ENCODE data around the gene RIN1.

RIN1 gene

DNA sequence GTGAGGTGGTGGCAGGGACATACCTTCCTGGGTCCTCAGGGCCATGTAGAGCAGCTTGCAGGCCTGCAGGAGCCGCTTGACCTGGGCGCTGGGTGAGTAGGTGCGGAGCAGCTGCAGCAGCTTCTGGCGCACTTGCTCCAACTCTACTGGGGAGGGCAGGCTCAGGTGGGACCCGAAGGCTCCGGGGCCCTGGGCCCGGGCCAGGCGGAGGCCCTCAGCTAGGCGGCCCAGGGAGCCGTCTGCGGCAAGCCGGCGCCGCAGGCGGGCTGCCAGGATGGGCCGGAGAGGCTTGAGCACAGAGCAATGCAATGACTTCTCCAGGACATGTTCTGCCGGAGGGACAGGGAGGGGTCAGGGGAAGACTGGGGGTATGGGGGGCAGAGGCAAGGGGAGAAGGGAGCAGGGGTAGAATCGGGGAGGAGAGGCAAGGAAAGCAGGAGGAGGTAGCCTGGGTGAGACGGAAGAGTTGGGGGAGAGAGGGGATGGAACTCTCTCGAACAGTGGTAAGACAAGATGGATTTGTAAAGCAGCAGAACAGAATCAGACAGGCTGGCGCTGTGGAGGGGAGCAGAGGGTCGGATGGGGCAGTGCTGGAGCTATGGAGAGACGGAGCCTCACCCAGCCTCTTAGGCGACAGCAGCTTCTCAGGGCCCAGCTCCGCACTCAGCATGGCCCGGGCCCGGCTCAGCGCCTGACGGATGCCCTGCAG lies 2.2 kb downstream of the RIN1 start:
- H3K4me3 ChIP-seq (ENCODE audit: low read depth, low read length) = no peak overlapping the region
- no peaks in the 10 kb centered on the region for H3K27me3 ChIP-seq (ENCODE audit: control insufficient read depth, insufficient read depth, low read length)
- TF ChIP-seq, protein P1, sequence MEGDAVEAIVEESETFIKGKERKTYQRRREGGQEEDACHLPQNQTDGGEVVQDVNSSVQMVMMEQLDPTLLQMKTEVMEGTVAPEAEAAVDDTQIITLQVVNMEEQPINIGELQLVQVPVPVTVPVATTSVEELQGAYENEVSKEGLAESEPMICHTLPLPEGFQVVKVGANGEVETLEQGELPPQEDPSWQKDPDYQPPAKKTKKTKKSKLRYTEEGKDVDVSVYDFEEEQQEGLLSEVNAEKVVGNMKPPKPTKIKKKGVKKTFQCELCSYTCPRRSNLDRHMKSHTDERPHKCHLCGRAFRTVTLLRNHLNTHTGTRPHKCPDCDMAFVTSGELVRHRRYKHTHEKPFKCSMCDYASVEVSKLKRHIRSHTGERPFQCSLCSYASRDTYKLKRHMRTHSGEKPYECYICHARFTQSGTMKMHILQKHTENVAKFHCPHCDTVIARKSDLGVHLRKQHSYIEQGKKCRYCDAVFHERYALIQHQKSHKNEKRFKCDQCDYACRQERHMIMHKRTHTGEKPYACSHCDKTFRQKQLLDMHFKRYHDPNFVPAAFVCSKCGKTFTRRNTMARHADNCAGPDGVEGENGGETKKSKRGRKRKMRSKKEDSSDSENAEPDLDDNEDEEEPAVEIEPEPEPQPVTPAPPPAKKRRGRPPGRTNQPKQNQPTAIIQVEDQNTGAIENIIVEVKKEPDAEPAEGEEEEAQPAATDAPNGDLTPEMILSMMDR (IDR thresholded peaks at IDR 0.05) = no peak
- no peak overlapping the region for H3K27ac ChIP-seq
- no peaks in the 10 kb centered on the region for H3K4me1 ChIP-seq
- H3K4me2 ChIP-seq (ENCODE audit: low read length) = no peak overlapping the region
- no peaks in the 10 kb centered on the region for H3K79me2 ChIP-seq
- H3K9ac ChIP-seq = no peak overlapping the region
- H3K9me3 ChIP-seq (ENCODE audit: control insufficient read depth, low read length) = no peaks in the 10 kb centered on the region
- no peak overlapping the region for H2AFZ ChIP-seq
- no peaks in the 10 kb centered on the region for H3K36me3 ChIP-seq (ENCODE audit: control insufficient read depth, insufficient read depth, low read length)

DNA sequence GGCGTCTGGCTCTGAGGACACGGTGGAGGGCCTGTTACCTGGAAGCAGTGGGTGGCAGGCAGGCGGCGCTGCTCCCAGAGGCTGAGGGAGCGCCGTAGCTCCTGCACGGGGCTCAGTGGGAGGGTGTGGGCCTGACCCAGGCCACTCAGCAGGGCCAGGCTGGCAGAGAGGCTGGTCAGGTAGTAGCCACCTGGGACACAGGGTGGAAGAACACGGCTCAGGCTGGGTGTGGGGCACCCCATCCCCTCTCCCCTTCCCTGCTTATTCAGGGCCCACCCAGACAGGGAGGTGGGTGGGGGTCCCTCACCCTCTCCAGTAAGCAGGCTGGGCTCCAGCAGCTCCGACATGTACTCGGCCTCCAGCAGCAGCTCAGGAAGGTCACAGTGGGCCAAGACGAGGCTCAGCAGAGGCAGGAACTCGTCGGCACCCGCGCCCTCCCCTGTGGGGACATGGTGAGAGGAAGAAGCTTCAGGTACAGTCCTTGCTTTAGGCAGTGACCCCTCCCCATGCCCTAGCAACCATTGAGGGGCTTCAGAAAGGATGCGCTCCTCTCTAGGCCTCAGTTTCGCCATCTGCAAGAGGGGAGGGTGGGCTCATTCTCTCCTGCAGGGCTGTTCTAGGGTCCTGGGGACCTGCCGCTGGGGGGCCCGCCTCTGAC lies 2.9 kb downstream of the RIN1 start:
- H3K9ac ChIP-seq = no peak overlapping the region
- H3K27me3 ChIP-seq (ENCODE audit: control insufficient read depth, insufficient read depth, low read length) = no peaks in the 10 kb centered on the region
- no peak overlapping the region for H2AFZ ChIP-seq
- no peak overlapping the region for H3K27ac ChIP-seq
- no peaks in the 10 kb centered on the region for H3K79me2 ChIP-seq
- no peaks in the 10 kb centered on the region for H3K36me3 ChIP-seq (ENCODE audit: control insufficient read depth, insufficient read depth, low read length)
- H3K4me3 ChIP-seq (ENCODE audit: low read depth, low read length) = no peak overlapping the region
- no peaks in the 10 kb centered on the region for H3K9me3 ChIP-seq (ENCODE audit: control insufficient read depth, low read length)
- H3K4me1 ChIP-seq = no peaks in the 10 kb centered on the region
- no peak overlapping the region for H3K4me2 ChIP-seq (ENCODE audit: low read length)
- TF ChIP-seq, protein P1 (IDR thresholded peaks at IDR 0.05) = no peak

DNA sequence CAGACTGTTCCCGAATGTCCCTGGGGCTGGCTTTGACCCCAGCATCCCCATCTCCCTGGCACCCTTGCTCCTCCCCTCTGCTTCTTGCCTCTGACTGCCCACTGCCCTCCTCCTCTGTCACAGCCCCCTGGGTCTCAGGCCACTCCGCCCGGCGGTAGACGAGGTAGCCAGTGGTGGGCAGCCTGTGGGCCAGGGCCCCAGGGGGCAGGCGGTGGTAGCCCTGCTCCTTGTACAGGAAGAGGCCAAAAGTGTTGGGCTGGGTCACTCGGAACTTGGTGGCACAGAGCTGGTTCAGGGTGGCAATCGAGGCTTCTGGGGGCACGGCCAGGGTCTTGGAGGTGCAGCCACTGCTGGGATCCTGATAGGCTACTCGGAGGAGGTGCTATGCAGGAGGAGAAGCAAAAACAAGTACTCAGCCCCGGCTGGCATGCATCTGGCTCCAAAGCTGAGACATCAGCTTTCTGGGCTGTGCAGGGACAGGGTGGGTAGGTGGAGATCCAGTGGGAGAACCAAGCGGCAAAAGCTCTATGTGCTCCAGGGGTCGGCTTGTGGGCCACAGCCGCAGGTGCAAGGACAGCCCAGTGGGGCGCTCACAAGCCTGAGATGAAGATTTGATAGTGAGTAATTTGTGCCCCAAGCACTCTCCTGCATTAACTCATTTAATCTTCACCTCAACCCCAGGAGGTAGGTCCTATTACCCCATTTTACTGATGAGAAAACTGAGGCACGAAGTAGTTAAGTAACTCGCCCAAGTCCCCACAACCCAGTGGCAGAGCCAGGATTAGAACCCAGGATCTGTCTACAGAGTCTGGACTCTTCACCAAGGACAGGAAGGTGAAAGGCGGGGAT lies 3.6 kb downstream of the RIN1 start:
- H2AFZ ChIP-seq = no peak overlapping the region
- no peak overlapping the region for H3K27ac ChIP-seq
- no peaks in the 10 kb centered on the region for H3K36me3 ChIP-seq (ENCODE audit: control insufficient read depth, insufficient read depth, low read length)
- no peaks in the 10 kb centered on the region for H3K27me3 ChIP-seq (ENCODE audit: control insufficient read depth, insufficient read depth, low read length)
- H3K4me1 ChIP-seq = no peaks in the 10 kb centered on the region
- H3K79me2 ChIP-seq = no peaks in the 10 kb centered on the region
- TF ChIP-seq, protein P1 (IDR thresholded peaks at IDR 0.05) = no peak
- no peaks in the 10 kb centered on the region for H3K9me3 ChIP-seq (ENCODE audit: control insufficient read depth, low read length)
- H3K4me2 ChIP-seq (ENCODE audit: low read length) = no peak overlapping the region
- no peak overlapping the region for H3K9ac ChIP-seq
- H3K4me3 ChIP-seq (ENCODE audit: low read depth, low read length) = no peak overlapping the region

DNA sequence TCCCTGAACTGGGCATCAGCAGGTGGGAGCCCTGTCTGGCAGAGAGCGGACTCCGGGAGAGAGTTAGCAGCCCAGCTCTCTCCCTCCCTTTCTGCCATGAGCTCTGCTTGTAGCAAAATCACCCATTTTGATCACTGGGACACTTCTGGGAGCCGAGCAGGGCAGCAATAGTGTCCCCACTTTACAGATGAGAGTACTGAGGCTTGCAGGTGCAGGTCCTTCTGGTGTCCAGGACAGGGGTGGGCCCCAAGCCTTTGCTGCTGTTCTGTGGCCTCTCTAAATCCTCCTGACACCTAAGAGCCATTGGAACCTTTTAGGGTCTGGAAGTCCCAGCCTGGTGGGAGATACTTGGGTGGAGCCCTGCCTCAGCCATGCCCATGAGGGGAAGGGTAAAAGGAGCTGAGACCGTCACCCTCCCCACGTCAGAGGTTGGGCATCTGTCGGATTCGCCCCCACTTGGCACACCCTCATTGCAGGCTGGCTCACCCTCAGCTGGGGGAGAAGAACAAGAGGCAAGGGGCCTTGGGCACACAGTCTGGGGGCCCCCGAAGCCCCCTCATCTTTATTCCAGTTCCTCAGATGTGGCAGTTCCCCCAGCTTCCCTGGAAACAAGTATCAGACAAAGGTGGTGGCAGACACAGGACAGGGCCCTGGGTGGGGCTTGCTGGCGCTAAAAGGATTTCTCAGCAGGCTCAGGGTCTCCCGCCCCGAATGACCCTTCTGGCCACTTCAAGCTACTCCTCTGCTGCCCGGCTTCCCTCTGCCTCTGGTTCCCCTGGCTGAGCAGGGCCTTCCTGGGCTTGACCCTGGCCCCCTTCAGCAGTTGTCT lies 4.5 kb downstream of the RIN1 start:
- H3K36me3 ChIP-seq (ENCODE audit: control insufficient read depth, insufficient read depth, low read length) = no peaks in the 10 kb centered on the region
- H3K27me3 ChIP-seq (ENCODE audit: control insufficient read depth, insufficient read depth, low read length) = no peaks in the 10 kb centered on the region
- H3K27ac ChIP-seq = no peak overlapping the region
- H3K9ac ChIP-seq = no peak overlapping the region
- no peak overlapping the region for H3K4me2 ChIP-seq (ENCODE audit: low read length)
- H3K79me2 ChIP-seq = no peaks in the 10 kb centered on the region
- H3K4me3 ChIP-seq (ENCODE audit: low read depth, low read length) = no peak overlapping the region
- no peaks in the 10 kb centered on the region for H3K4me1 ChIP-seq
- no peak overlapping the region for H2AFZ ChIP-seq
- TF ChIP-seq, protein P1 (IDR thresholded peaks at IDR 0.05) = no peak
- no peaks in the 10 kb centered on the region for H3K9me3 ChIP-seq (ENCODE audit: control insufficient read depth, low read length)

All from parathyroid adenoma (tissue), 2 donors.